Measurements from ENCODE around the gene CCDC9. TPM values are rescaled to one million over a fixed set of nuclear protein-coding genes. Genes with fewer than 3 reads are reported as not detected.

CCDC9 gene
- total RNA-seq = 8.4 and 10.1 TPM in 2 replicates

DNA sequence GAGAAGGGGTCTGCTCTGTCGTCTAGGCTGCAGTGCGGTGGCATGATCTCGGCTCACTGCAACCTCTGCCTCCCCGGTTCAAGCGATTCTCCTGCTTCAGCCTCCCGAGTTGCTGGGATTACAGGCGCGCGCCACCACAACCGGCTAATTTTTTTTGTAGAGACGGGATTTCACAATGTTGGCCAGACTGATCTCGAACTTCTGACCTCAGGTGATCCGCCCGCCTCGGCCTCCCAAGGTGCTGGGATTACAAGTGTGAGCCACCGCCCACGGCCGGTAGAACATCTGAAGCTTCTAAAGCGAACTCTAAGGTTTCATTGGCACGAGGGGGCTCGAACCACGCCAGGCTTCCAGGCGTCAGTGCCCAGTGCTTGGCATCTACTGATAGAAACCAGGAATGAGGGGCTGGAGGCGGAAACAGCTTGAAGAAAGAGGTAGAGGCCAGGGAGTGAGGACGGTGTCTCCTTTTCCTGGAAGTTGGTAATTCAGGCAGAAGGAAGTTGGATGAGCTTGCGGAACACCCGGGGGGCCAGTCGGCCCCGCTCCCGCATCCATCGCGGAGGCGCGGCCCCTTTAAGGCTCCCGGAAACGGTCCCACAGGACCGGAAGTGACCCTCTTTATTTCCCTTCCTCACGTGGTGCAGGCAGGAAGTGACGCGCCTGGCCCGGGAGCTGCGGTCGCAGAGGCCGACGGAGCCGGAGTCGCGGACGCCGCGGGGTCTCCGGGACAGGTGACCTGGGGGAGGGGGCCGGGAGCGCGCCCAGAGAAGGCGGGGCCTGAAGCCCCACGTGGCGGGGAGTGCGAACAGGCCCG lies at the start of gene CCDC9:
Gene CCDC9, plus strand, starts transcription at position 647 of the 814 bp plus-strand sequence. CDS start 1,876 bp downstream, outside the sequence.

DNA sequence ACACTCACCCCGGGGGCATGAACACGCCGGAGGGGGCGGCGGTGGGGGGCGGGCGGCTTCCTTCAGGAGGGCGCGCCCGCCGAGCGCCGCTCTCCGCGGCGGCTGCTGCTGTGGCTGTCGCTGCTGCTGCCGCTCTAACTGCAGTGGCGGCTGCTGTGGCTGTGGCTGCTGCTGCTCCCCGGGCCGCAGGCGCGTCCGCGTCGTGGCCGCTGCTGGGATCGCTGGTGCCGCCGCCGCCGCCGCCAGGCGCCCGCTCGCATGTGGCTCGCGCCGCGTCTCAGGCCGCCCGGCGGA lies 25.5 kb upstream of the CCDC9 start, which contains the start of gene BBC3:
Gene BBC3, minus strand, starts transcription at position 279 of the 294 bp plus-strand sequence. CDS start 2,768 bp downstream, outside the sequence.

GRCh38 chr19:47274071-47274890 lies 18.0 kb downstream of the CCDC9 start, which contains the start of gene INAFM1:
Gene INAFM1 (plus strand): TSS chr19:47274885. CDS start chr19:47274920, 35 bp downstream.

DNA sequence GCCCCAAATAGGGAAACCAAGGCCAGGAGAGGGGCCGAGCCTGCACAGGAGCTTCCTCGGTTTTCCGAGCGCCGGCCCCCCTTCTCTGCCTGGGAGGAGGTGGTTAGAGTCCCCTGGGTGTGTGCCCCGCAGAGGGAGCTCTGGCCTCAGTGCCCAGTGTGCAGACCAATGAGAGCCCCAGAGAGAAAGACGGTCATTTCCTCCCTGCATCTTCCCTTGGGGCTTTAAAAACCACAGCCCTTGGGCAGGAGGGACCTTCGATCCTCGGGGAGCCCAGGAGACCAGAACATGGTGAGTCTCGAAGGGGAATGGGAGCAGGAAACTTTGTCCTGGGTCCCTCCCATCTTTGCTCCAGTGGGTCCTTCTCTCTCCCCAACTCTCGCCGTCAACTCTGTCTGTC lies 53.3 kb downstream of the CCDC9 start, which contains the start of gene C5AR1:
Gene C5AR1, plus strand, starts transcription at position 254 of the 400 bp plus-strand sequence. Its CDS starts 35 bp downstream, at position 289.

Other genes starting within 250 kb of the CCDC9 start
- 1.7 and 2.6 TPM in 2 replicates for gene NPAS1, start 236.7 kb upstream of the CCDC9 start, total RNA-seq
- 12.2 and 42.8 TPM in 2 replicates for gene TMEM160, start 207.9 kb upstream of the CCDC9 start, total RNA-seq
- 18.5 and 19.7 TPM in 2 replicates for gene ZC3H4, start 142.7 kb upstream of the CCDC9 start, total RNA-seq
- gene SAE1, start 125.7 kb upstream of the CCDC9 start, total RNA-seq = 89.9 and 101 TPM in 2 replicates
- 10.7 and 26.8 TPM in 2 replicates for gene BBC3, start 25.3 kb upstream of the CCDC9 start, total RNA-seq
- 5.8 and 7.9 TPM in 2 replicates for gene INAFM1, start 18.4 kb downstream of the CCDC9 start, total RNA-seq
- gene C5AR1, start 53.3 kb downstream of the CCDC9 start, total RNA-seq = under 0.01 TPM in 1 of 2 replicates, not detected in the other
- under 0.01 and 2.3 TPM in 2 replicates for gene C5AR2, start 75.7 kb downstream of the CCDC9 start, total RNA-seq
- 7.5 and 9.3 TPM in 2 replicates for gene DHX34, start 92.8 kb downstream of the CCDC9 start, total RNA-seq
- 51.2 and 56.1 TPM in 2 replicates for gene MEIS3, start 163.0 kb downstream of the CCDC9 start, total RNA-seq
- gene SLC8A2, start 215.4 kb downstream of the CCDC9 start, total RNA-seq = 1.3 TPM in 1 of 2 replicates, not detected in the other
- 2.1 and 11.1 TPM in 2 replicates for gene KPTN, start 227.7 kb downstream of the CCDC9 start, total RNA-seq